Stimulated activated CD8-positive, alpha-beta memory T cell treated with anti-CD3 and anti-CD28 coated beads, Interleukin-2, amount 100 ng/mL, for 1 hour (primary cell): Measurements from ENCODE around the gene VKORC1.

Experiments used
- DNase-seq, 2 donors: peaks; one replicate each; pipeline ENCODE4 v3.0.0-alpha.2; 2020; ENCODE audit warnings: low read depth in 2 of 2

The VKORC1 gene

GRCh38 chr16:31130336-31130891, 35.8 kb upstream of the VKORC1 start:
- DNase-seq, result no peak

- no peak for DNase-seq
Observed at GRCh38 chr16:31129568-31130335, 35.2 kb upstream of the VKORC1 start.

- no peak for DNase-seq
Observed at GRCh38 chr16:31128711-31129567, 34.3 kb upstream of the VKORC1 start.

- no peak for DNase-seq
Observed at GRCh38 chr16:31127182-31127581, 32.6 kb upstream of the VKORC1 start.

- DNase-seq, result no peak
Observed at GRCh38 chr16:31125844-31126243, 31.2 kb upstream of the VKORC1 start.

GRCh38 chr16:31120129-31120528, 25.5 kb upstream of the VKORC1 start:
- DNase-seq, result no peak

GRCh38 chr16:31118223-31119155, 23.9 kb upstream of the VKORC1 start:
- no peak for DNase-seq

- peak; percentile 92 to 94 for DNase-seq
Observed at GRCh38 chr16:31117384-31118222, 23.0 kb upstream of the VKORC1 start, which contains the start of gene KAT8. Gene KAT8 (plus strand): TSS chr16:31117664. CDS start chr16:31117682, 18 bp downstream.

GRCh38 chr16:31114468-31114867, 19.9 kb upstream of the VKORC1 start:
- no peak for DNase-seq

- DNase-seq, result no peak
Observed at GRCh38 chr16:31113121-31114120, 18.8 kb upstream of the VKORC1 start.

- DNase-seq, result no peak
Observed at GRCh38 chr16:31112711-31113110, 18.1 kb upstream of the VKORC1 start.

- no peak for DNase-seq
Observed at GRCh38 chr16:31111881-31112466, 17.4 kb upstream of the VKORC1 start.

- no peak for DNase-seq
Observed at GRCh38 chr16:31110106-31111034, 15.8 kb upstream of the VKORC1 start.

- DNase-seq, result no peak
Observed at GRCh38 chr16:31109622-31110021, 15.0 kb upstream of the VKORC1 start.

GRCh38 chr16:31108794-31109558, 14.4 kb upstream of the VKORC1 start:
- DNase-seq, result no peak

- DNase-seq, result peak; percentile 21 to 27
Observed at GRCh38 chr16:31108035-31108793, 13.6 kb upstream of the VKORC1 start, which contains the start of gene BCKDK. Gene BCKDK (plus strand): TSS chr16:31108386. CDS start chr16:31109224, 838 bp downstream.
